ENCODE data around the gene SEC14L2. TPM values are rescaled to one million over a fixed set of nuclear protein-coding genes. Genes with fewer than 3 reads are reported as not detected.

SEC14L2 gene
- total and polyA plus RNA-seq, 2 experiments from 2014 or later: 2.9 to 11.2 TPM

DNA sequence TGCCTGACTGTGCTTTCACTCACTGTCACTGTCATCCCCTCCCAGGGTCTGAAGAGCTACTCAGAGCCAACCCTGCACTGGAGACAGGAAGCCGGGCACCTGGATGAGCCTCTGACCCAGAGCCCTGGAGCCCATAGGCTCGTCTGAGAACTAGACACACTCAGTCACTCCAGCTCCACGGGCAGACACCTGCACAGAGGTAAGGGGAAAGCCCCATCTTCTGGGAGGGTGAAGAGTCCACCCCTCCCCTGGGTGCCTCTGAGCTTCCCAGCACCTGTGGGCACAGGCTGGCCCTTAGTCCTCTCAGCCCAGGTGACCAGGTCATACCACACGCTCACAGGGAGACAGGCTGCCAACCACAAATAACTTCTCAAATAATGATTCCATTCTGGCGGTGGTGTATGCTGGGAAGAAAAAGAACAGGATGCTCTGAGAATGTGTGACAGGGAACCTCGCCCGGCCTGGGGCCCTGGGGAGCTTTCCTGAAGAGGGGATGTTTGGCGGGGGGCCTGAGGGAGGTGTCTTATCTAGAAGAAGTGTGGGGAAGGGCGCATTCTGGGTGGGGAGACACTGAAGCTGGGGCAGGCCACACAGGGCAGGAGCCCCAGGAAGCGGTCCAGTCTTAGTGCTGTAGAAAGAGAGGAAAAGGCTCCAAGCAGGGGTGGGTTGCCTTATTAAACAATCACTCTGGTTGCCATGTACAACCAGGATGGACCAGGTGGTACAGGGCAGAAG is 34.7 kb upstream of the SEC14L2 start:
- TF ChIP-seq CTCF (IDR thresholded peaks at IDR 0.05; ENCODE audit: low read depth, low read length): no peak
- no peaks in the 10 kb centered on the region for H3K9me3 ChIP-seq (ENCODE audit: low read depth)
- H3K27ac ChIP-seq: no peak overlapping the region
- H3K4me1 ChIP-seq (ENCODE audit: low read depth): no peaks in the 10 kb centered on the region
- H3K4me3 ChIP-seq: no peak overlapping the region
- H3K27me3 ChIP-seq: no peaks in the 10 kb centered on the region
- H3K36me3 ChIP-seq: no peaks in the 10 kb centered on the region
- DNase-seq (ENCODE audit: low read depth in 1 of 2, low spot score in 1 of 2): no peak

GRCh38 chr22:30362651-30363281 is 34.1 kb upstream of the SEC14L2 start:
- Histone ChIP-seq H3K27ac (no peak overlapping the region), H3K4me3 (no peak overlapping the region)

DNA sequence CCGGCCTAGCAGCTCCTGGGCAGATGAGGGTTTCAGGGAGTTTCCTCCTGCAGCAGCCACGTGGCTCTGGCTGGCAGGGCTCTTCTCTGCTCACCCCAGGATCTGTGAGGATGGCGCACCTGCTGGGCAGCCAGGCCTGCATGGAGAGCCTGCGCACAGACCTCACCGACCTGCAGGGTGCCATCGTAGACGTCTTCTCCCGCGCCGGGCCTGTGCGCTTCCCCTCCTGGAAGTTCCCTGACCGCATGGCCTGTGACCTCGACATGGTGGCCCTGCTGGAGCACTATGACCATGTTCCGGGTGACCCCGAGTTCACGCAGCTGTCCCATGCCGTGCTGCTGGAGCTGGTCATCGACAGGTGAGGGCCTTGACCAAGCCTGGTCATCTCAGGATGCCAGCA is 30.9 kb upstream of the SEC14L2 start:
- Histone ChIP-seq H3K4me3 (no peak overlapping the region), H3K27me3 (no peaks in the 10 kb centered on the region), H3K27ac (no peak overlapping the region), H3K36me3 (no peaks in the 10 kb centered on the region), H3K9me3 (ENCODE audit: low read depth) (no peaks in the 10 kb centered on the region), H3K4me1 (ENCODE audit: low read depth) (no peaks in the 10 kb centered on the region)
- DNase-seq (ENCODE audit: low read depth in 1 of 2, low spot score in 1 of 2): no peak
- no peak for TF ChIP-seq CTCF (IDR thresholded peaks at IDR 0.05; ENCODE audit: low read depth, low read length)

More at GRCh38 chr22:30362651-30363281, 34.1 kb upstream of the SEC14L2 start:
- no peak for DNase-seq (ENCODE audit: low read depth in 1 of 2, low spot score in 1 of 2)
- Histone ChIP-seq H3K27me3 (no peaks in the 10 kb centered on the region), H3K4me1 (ENCODE audit: low read depth) (no peaks in the 10 kb centered on the region), H3K9me3 (ENCODE audit: low read depth) (no peaks in the 10 kb centered on the region), H3K36me3 (no peaks in the 10 kb centered on the region)
- TF ChIP-seq CTCF (IDR thresholded peaks at IDR 0.05; ENCODE audit: low read depth, low read length): no peak

DNA sequence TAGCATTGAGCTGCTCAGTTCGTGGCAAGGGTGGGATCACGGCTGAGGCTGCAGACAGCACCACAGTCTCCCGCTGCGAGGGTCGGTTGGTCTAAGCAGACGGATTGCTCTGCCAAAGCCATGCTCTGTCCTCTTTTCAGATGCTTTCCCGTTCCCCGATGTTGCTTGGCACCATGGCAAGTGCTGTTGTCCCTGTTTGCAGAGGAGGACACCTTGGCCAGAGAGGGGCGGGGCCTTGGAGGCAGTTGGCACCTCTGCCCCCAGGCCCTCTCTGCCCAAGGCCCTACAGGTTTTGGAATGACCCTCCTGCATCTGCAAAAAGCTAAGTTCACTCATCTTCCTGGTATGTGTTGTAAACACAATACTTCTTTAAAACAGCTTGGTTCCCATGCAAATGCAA is 28.4 kb upstream of the SEC14L2 start:
- H3K4me3 ChIP-seq: no peak overlapping the region
- no peaks in the 10 kb centered on the region for H3K4me1 ChIP-seq (ENCODE audit: low read depth)
- DNase-seq (ENCODE audit: low read depth in 1 of 2, low spot score in 1 of 2): no peak
- H3K36me3 ChIP-seq: no peaks in the 10 kb centered on the region
- H3K27ac ChIP-seq: no peak overlapping the region
- no peaks in the 10 kb centered on the region for H3K9me3 ChIP-seq (ENCODE audit: low read depth)
- H3K27me3 ChIP-seq: no peaks in the 10 kb centered on the region
- TF ChIP-seq CTCF (IDR thresholded peaks at IDR 0.05; ENCODE audit: low read depth, low read length): no peak

- Histone ChIP-seq H3K4me1 (ENCODE audit: low read depth) (no peaks in the 10 kb centered on the region), H3K36me3 (no peaks in the 10 kb centered on the region), H3K9me3 (ENCODE audit: low read depth) (no peaks in the 10 kb centered on the region), H3K27me3 (no peaks in the 10 kb centered on the region), H3K4me3 (no peak overlapping the region), H3K27ac (no peak overlapping the region)
- no peak for DNase-seq (ENCODE audit: low read depth in 1 of 2, low spot score in 1 of 2)
- TF ChIP-seq CTCF (IDR thresholded peaks at IDR 0.05; ENCODE audit: low read depth, low read length): no peak
These were observed 26.1 kb upstream of the SEC14L2 start for GRCh38 chr22:30370641-30371230.

Data from cardiac muscle cell (in vitro differentiated cells and primary cell).